Mucosa of rectum (tissue), 2 donors: ENCODE results near the gene EXTL1.

ENCODE experiments used
- H3K27ac ChIP-seq, 2 donors: one replicate each; pipeline ENCODE4 v1.7.0; 2013; ENCODE audit warnings: inconsistent platforms in 2 of 2, low read depth in 2 of 2, low read length in 2 of 2
- H3K27me3 ChIP-seq, 2 donors: one replicate each; pipeline ENCODE4 v1.7.0; 2013; ENCODE audit warnings: low read length in 2 of 2; ENCODE audit not compliant: control insufficient read depth in 2 of 2, insufficient read depth in 2 of 2
- H3K36me3 ChIP-seq, 2 donors: one replicate each; pipeline ENCODE4 v1.7.0; 2013; ENCODE audit warnings: low read length in 2 of 2; ENCODE audit not compliant: control insufficient read depth in 2 of 2, insufficient read depth in 2 of 2
- H3K4me1 ChIP-seq, 2 donors: one replicate each; pipeline ENCODE4 v1.7.0; 2013; ENCODE audit warnings: low read length in 2 of 2, mild to moderate bottlenecking in 1 of 2; ENCODE audit not compliant: control insufficient read depth in 2 of 2, insufficient read depth in 2 of 2
- H3K4me3 ChIP-seq, 2 donors: one replicate each; pipeline ENCODE4 v1.7.0; 2013; ENCODE audit warnings: low read length in 2 of 2
- H3K9ac ChIP-seq, 2 donors: one replicate each; pipeline ENCODE4 v1.7.0; 2013; ENCODE audit warnings: low read length in 2 of 2, low read depth in 1 of 2, mild to moderate bottlenecking in 1 of 2
- H3K9me3 ChIP-seq, 2 donors: one replicate each; pipeline ENCODE4 v1.7.0; 2013; ENCODE audit warnings: low read length in 2 of 2; ENCODE audit not compliant: control insufficient read depth in 2 of 2
- donor health status: healthy.
- donor health status: Normal muscosa, but diverticular disease.

The EXTL1 gene

GRCh38 chr1:26041978-26042377, 20.4 kb downstream of the EXTL1 start:
- Histone ChIP-seq H3K27ac (no peak overlapping the region), H3K4me1 (peaks cover 0 to 2% of the 10 kb centered on the region in 2 donors), H3K27me3 (peaks cover 23 to 31% of the 10 kb centered on the region in 2 donors), H3K9me3 (no peaks in the 10 kb centered on the region), H3K36me3 (no peaks in the 10 kb centered on the region), H3K4me3 (no peak overlapping the region), H3K9ac (no peak overlapping the region)

GRCh38 chr1:26043765-26044164, 22.2 kb downstream of the EXTL1 start:
- no peak overlapping the region for H3K9ac ChIP-seq
- H3K27me3 ChIP-seq = peaks cover 31 to 36% of the 10 kb centered on the region in 2 donors
- H3K9me3 ChIP-seq = no peaks in the 10 kb centered on the region
- H3K4me1 ChIP-seq = peaks cover 0 to 2% of the 10 kb centered on the region in 2 donors
- H3K4me3 ChIP-seq = no peak overlapping the region
- no peaks in the 10 kb centered on the region for H3K36me3 ChIP-seq
- H3K27ac ChIP-seq = no peak overlapping the region

- H3K9ac ChIP-seq = no peak overlapping the region
- no peaks in the 10 kb centered on the region for H3K9me3 ChIP-seq
- no peaks in the 10 kb centered on the region for H3K36me3 ChIP-seq
- peaks cover 31 to 36% of the 10 kb centered on the region in 2 donors for H3K27me3 ChIP-seq
- H3K27ac ChIP-seq = no peak overlapping the region
- H3K4me1 ChIP-seq = peaks cover 4 to 6% of the 10 kb centered on the region in 2 donors
- H3K4me3 ChIP-seq = no peak overlapping the region
Measured at GRCh38 chr1:26044414-26044813, 22.8 kb downstream of the EXTL1 start.

GRCh38 chr1:26044971-26045721, 23.6 kb downstream of the EXTL1 start:
- H3K9me3 ChIP-seq = no peaks in the 10 kb centered on the region
- H3K4me3 ChIP-seq = no peak overlapping the region
- no peaks in the 10 kb centered on the region for H3K36me3 ChIP-seq
- H3K4me1 ChIP-seq = peaks cover 8 to 11% of the 10 kb centered on the region in 2 donors
- no peak overlapping the region for H3K9ac ChIP-seq
- H3K27ac ChIP-seq = no peak overlapping the region
- H3K27me3 ChIP-seq = peaks cover 31 to 36% of the 10 kb centered on the region in 2 donors

- no peak within 1 kb of the TSS for H3K9ac ChIP-seq
- H3K36me3 ChIP-seq = no peaks in the 10 kb centered on the region
- no peaks in the 10 kb centered on the region for H3K9me3 ChIP-seq
- H3K27ac ChIP-seq = no peak within 1 kb of the TSS
- peaks cover 8 to 11% of the 10 kb centered on the region in 2 donors for H3K4me1 ChIP-seq
- H3K4me3 ChIP-seq = peak within 1 kb of the TSS in 1 of 2 donors; percentile 15
- H3K27me3 ChIP-seq = peaks cover 31 to 36% of the 10 kb centered on the region in 2 donors
Measured at GRCh38 chr1:26045722-26046245, 24.2 kb downstream of the EXTL1 start, which contains the start of gene SLC30A2. SLC30A2 (minus strand) TSS chr1:26046118; CDS start chr1:26045896, 222 bp downstream.

GRCh38 chr1:26046246-26047095, 24.9 kb downstream of the EXTL1 start:
- no peaks in the 10 kb centered on the region for H3K9me3 ChIP-seq
- H3K27me3 ChIP-seq = peaks cover 35 to 36% of the 10 kb centered on the region in 2 donors
- H3K4me1 ChIP-seq = peaks cover 8 to 11% of the 10 kb centered on the region in 2 donors
- H3K4me3 ChIP-seq = peak overlapping the region in 1 of 2 donors; percentile 15
- H3K9ac ChIP-seq = no peak overlapping the region
- no peak overlapping the region for H3K27ac ChIP-seq
- H3K36me3 ChIP-seq = no peaks in the 10 kb centered on the region

GRCh38 chr1:26047278-26047874, 25.8 kb downstream of the EXTL1 start:
- H3K27me3 ChIP-seq = peaks cover 35 to 36% of the 10 kb centered on the region in 2 donors

GRCh38 chr1:26049531-26050247, 28.1 kb downstream of the EXTL1 start:
- Histone ChIP-seq H3K9ac (no peak overlapping the region), H3K27ac (no peak overlapping the region), H3K27me3 (peaks cover 25 to 28% of the 10 kb centered on the region in 2 donors)

More at GRCh38 chr1:26047278-26047874, 25.8 kb downstream of the EXTL1 start:
- Histone ChIP-seq H3K4me3 (no peak overlapping the region), H3K9me3 (no peaks in the 10 kb centered on the region), H3K27ac (no peak overlapping the region), H3K9ac (no peak overlapping the region), H3K36me3 (no peaks in the 10 kb centered on the region), H3K4me1 (peaks cover 8 to 11% of the 10 kb centered on the region in 2 donors)

GRCh38 chr1:26050248-26050640, 28.7 kb downstream of the EXTL1 start:
- Histone ChIP-seq H3K9ac (no peak overlapping the region), H3K4me3 (no peak overlapping the region), H3K27ac (no peak overlapping the region), H3K9me3 (no peaks in the 10 kb centered on the region), H3K4me1 (peaks cover 8 to 11% of the 10 kb centered on the region in 2 donors), H3K36me3 (no peaks in the 10 kb centered on the region), H3K27me3 (peaks cover 19 to 23% of the 10 kb centered on the region in 2 donors)

More at GRCh38 chr1:26049531-26050247, 28.1 kb downstream of the EXTL1 start:
- no peaks in the 10 kb centered on the region for H3K9me3 ChIP-seq
- H3K4me1 ChIP-seq = peaks cover 8 to 11% of the 10 kb centered on the region in 2 donors
- H3K36me3 ChIP-seq = no peaks in the 10 kb centered on the region
- H3K4me3 ChIP-seq = no peak overlapping the region
